ENCODE results near the gene TACC3.

- no peak for TF ChIP-seq CTCF (IDR thresholded peaks at IDR 0.05)
- TF ChIP-seq POLR2A (IDR thresholded peaks at IDR 0.05) = no peak
Observed at GRCh38 chr4:1771555-1772305, 50.4 kb downstream of the TACC3 start.
